GM23338 (cell line): ENCODE data around the gene ANO1. TPM values are rescaled to one million over a fixed set of nuclear protein-coding genes. Genes with fewer than 3 reads are reported as not detected.

Experiments
- ATAC-seq: fragments of 200-7000 bp; cut with Tn5 transposase; 3 replicates; pipeline ENCODE4 v1.9.1; 2020
- DNase-seq: peaks from one replicate; pipeline ENCODE4 v3.0.0-alpha.2; 2015; ENCODE audit warnings: low spot score
- H2AFZ ChIP-seq: fragments of 200-600 bp; sonication (generic); 2 replicates; pipeline ENCODE4 v1.8.0; 2016; ENCODE audit warnings: antibody characterized with exemption, mild to moderate bottlenecking, moderate library complexity
- H3F3A ChIP-seq: fragments of 200-600 bp; sonication (generic); replicated peaks from 2 replicates; pipeline ENCODE4 v1.8.0; 2017; ENCODE audit warnings: antibody characterized with exemption, mixed run types, low read depth
- H3K27ac ChIP-seq: fragments of 200-600 bp; sonication (generic); 2 replicates; pipeline ENCODE4 v1.6.1; 2016; ENCODE audit warnings: low read depth
- H3K27me3 ChIP-seq: fragments of 200-600 bp; sonication (generic); 2 replicates; pipeline ENCODE4 v1.8.0; 2016; ENCODE audit warnings: mild to moderate bottlenecking, mixed run types, moderate library complexity; ENCODE audit not compliant: insufficient read depth
- H3K36me3 ChIP-seq: fragments of 200-600 bp; sonication (generic); 2 replicates; pipeline ENCODE4 v1.8.0; 2016; ENCODE audit warnings: mild to moderate bottlenecking; ENCODE audit not compliant: insufficient read depth
- H3K4me1 ChIP-seq: fragments of 200-600 bp; sonication (generic); 2 replicates; pipeline ENCODE4 v1.8.0; 2016; ENCODE audit warnings: mild to moderate bottlenecking, moderate library complexity; ENCODE audit not compliant: insufficient read depth
- H3K4me2 ChIP-seq: fragments of 200-600 bp; sonication (generic); 2 replicates; pipeline ENCODE4 v1.7.1; 2017; ENCODE audit warnings: mixed run types
- H3K4me3 ChIP-seq: fragments of 200-600 bp; sonication (generic); 2 replicates; pipeline ENCODE4 v1.6.1; 2016; ENCODE audit warnings: mixed run types
- H3K79me2 ChIP-seq: fragments of 200-600 bp; sonication (generic); replicated peaks from 2 replicates; pipeline ENCODE4 v1.8.0; 2017; ENCODE audit warnings: mild to moderate bottlenecking; ENCODE audit not compliant: insufficient read depth
- H3K9me2 ChIP-seq: fragments of 200-600 bp; sonication (generic); 2 replicates; pipeline ENCODE4 v1.8.0; 2017; ENCODE audit not compliant: insufficient read depth
- H4K20me1 ChIP-seq: fragments of 200-600 bp; sonication (generic); replicated peaks from 2 replicates; pipeline ENCODE4 v1.8.0; 2017; ENCODE audit warnings: mild to moderate bottlenecking; ENCODE audit not compliant: insufficient read depth
- H3K27ac Mint-ChIP-seq: 2 replicates; pipeline ENCODE4 v1.8.0; 2020; ENCODE audit warnings: inconsistent platforms, mild to moderate bottlenecking, moderate library complexity, mixed read lengths
- H3K27me3 Mint-ChIP-seq: 3 replicates; pipeline ENCODE4 v1.8.0; 2022; ENCODE audit warnings: low read depth, mild to moderate bottlenecking, moderate library complexity, mixed read lengths, inconsistent platforms; ENCODE audit not compliant: insufficient read depth, poor library complexity
- H3K36me3 Mint-ChIP-seq: 3 replicates; pipeline ENCODE4 v1.8.0; 2021; ENCODE audit warnings: low read depth, mild to moderate bottlenecking, inconsistent platforms, moderate library complexity, mixed read lengths
- H3K4me1 Mint-ChIP-seq: 3 replicates; pipeline ENCODE4 v1.8.0; 2020; ENCODE audit warnings: mild to moderate bottlenecking, inconsistent platforms, mixed read lengths
- H3K4me3 Mint-ChIP-seq: 3 replicates; pipeline ENCODE4 v1.8.0; 2021; ENCODE audit warnings: moderate library complexity, mild to moderate bottlenecking, inconsistent platforms, mixed read lengths
- H3K9me3 Mint-ChIP-seq: 3 replicates; pipeline ENCODE4 v1.8.0; 2020; ENCODE audit warnings: moderate library complexity, mild to moderate bottlenecking, inconsistent platforms, mixed read lengths
- CREB1 ChIP-seq: fragments of 250-450 bp; sonication (Bioruptor Pico); IDR thresholded peaks from 2 replicates; pipeline ENCODE4 v1.5.0; 2020; ENCODE audit warnings: low read depth, mild to moderate bottlenecking, moderate library complexity
- EZH2 ChIP-seq: fragments of 200-600 bp; sonication (generic); IDR thresholded peaks from one replicate; pipeline ENCODE4 v1.8.0; 2017; ENCODE audit warnings: antibody characterized with exemption, mild to moderate bottlenecking, low read depth; ENCODE audit not compliant: unreplicated experiment
- EZH2phosphoT487 ChIP-seq: fragments of 200-600 bp; sonication (generic); IDR thresholded peaks from one replicate; pipeline ENCODE4 v1.8.1; 2018; ENCODE audit warnings: antibody characterized with exemption; ENCODE audit not compliant: unreplicated experiment
- JUNB ChIP-seq: IDR thresholded peaks from one replicate; pipeline ENCODE4 v1.6.1; 2016; ENCODE audit warnings: antibody characterized with exemption; ENCODE audit not compliant: unreplicated experiment
- NANOG ChIP-seq: IDR thresholded peaks from 2 replicates; pipeline ENCODE4 v1.6.1; 2016; ENCODE audit warnings: antibody characterized with exemption, borderline replicate concordance
- POLR2AphosphoS5 ChIP-seq: IDR thresholded peaks from 2 replicates; pipeline ENCODE4 v1.6.1; 2016; ENCODE audit warnings: antibody characterized with exemption, low read depth
- ZNF114 ChIP-seq: fragments of 250-450 bp; sonication (Bioruptor Pico); IDR thresholded peaks from 2 replicates; pipeline ENCODE4 v1.5.0; 2020; ENCODE audit warnings: mild to moderate bottlenecking, moderate library complexity
- ZNF331 ChIP-seq: fragments of 250-450 bp; sonication (Bioruptor Pico); IDR thresholded peaks from 2 replicates; pipeline ENCODE4 v1.5.0; 2020; ENCODE audit warnings: low read depth, mild to moderate bottlenecking, moderate library complexity
- polyA plus RNA-seq: library from polyadenylated mRNA; unstranded; fragments of >200 nt; fragmentation: Nextera tagmentation; extraction: Ambion mirVana; gene quantifications from 2 replicates; pipeline ENCODE4 v1.2.1, GENCODE V29; 2016
- total RNA-seq: library from RNA; depleted of rRNA; stranded (reverse); fragments of >200 nt; shearing (Covaris generic); gene quantifications from 2 replicates; pipeline ENCODE4 v1.2.3, GENCODE V29; 2014
- TF ChIP-seq, protein P1 (sequence below): IDR thresholded peaks from one replicate; pipeline ENCODE4 v1.6.1; 2018; ENCODE audit warnings: antibody characterized with exemption; ENCODE audit not compliant: unreplicated experiment
- TF ChIP-seq, protein P2 (sequence below), 2 experiments: fragments of 200-600 bp in 1 of 2; sonication (generic) in 1 of 2; conservative IDR thresholded peaks; 2 replicates each; pipeline versions ENCODE4 v1.5.1 to v1.6.1; 2016 to 2017; ENCODE audit warnings: antibody characterized with exemption in 2 of 2, low read depth in 2 of 2, mild to moderate bottlenecking in 2 of 2, moderate library complexity in 1 of 2

The ANO1 gene
- total and polyA plus RNA-seq, 2 experiments from 2014 or later: 1.4 to 3.4 TPM

DNA sequence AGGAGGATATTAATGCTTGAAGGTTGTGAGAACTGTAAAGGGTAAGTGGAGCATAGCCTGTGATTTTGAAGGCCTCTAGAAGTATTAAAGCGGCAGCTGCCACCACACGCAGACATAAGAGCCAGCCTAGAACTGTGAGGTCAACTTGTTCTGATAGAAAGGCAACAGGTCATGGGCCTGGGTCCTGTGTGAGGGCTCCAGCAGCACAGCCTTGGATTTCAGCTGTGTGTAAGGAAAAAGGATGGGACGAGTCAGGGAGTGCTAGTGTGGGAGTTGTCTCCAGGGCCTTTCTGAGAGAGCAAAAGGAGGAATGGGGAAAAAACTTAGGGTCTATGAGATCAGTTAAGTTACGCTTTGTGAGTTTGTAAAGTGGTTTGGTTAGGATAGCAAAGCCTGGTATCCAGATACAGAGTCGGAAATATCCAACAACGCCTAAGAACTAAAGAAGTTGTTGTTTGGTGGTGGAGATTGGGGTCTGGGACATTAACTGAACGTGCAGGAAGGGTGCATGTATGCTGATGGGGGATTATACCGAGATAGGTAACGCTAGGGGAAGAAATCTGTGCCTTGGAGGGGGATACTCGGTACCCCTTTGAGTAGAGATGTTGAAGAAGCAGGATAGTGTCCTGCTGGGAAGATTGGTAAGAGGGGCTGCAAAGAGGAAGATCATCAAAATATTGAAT lies 17.4 kb upstream of the ANO1 start (continued):
- no peak for TF ChIP-seq ZNF114 (CRISPR knock-in tag)
- TF ChIP-seq ZNF331 (CRISPR knock-in tag): no peak
- no peak for TF ChIP-seq CREB1 (CRISPR knock-in tag)
- TF ChIP-seq, protein P1, sequence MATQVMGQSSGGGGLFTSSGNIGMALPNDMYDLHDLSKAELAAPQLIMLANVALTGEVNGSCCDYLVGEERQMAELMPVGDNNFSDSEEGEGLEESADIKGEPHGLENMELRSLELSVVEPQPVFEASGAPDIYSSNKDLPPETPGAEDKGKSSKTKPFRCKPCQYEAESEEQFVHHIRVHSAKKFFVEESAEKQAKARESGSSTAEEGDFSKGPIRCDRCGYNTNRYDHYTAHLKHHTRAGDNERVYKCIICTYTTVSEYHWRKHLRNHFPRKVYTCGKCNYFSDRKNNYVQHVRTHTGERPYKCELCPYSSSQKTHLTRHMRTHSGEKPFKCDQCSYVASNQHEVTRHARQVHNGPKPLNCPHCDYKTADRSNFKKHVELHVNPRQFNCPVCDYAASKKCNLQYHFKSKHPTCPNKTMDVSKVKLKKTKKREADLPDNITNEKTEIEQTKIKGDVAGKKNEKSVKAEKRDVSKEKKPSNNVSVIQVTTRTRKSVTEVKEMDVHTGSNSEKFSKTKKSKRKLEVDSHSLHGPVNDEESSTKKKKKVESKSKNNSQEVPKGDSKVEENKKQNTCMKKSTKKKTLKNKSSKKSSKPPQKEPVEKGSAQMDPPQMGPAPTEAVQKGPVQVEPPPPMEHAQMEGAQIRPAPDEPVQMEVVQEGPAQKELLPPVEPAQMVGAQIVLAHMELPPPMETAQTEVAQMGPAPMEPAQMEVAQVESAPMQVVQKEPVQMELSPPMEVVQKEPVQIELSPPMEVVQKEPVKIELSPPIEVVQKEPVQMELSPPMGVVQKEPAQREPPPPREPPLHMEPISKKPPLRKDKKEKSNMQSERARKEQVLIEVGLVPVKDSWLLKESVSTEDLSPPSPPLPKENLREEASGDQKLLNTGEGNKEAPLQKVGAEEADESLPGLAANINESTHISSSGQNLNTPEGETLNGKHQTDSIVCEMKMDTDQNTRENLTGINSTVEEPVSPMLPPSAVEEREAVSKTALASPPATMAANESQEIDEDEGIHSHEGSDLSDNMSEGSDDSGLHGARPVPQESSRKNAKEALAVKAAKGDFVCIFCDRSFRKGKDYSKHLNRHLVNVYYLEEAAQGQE: no peak
- TF ChIP-seq JUNB: no peak
- no peak for TF ChIP-seq NANOG
- TF ChIP-seq POLR2AphosphoS5: no peak
- no peak for TF ChIP-seq EZH2

DNA sequence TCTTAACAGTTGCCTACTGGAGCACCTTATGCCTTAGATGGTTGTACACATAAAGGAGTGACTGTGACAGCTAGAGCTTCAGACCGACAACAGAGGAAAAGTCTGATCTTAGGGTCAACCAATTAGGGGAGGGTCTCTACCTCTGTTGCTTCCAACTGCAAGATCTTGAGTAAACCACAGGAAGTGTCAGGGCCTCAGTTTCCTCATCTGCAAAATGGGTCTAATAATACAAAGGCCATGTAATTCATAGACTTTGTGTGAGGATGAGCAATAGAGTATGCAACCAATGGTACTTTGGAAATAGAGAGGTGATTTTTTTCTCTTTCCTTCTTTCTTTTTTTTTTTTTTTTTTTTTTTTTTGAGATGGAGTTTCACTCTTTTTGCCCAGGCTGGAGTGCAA lies 16.4 kb upstream of the ANO1 start:
- H3K79me2 ChIP-seq: no peaks in the 10 kb centered on the region
- H3K4me2 ChIP-seq: no peak overlapping the region

More for the DNA sequence above, 16.4 kb upstream of the ANO1 start:
- no peak overlapping the region for H3K27ac ChIP-seq
- Mint-ChIP-seq H3K9me3 (no peaks in the 10 kb centered on the region; the same call in 2 of the 3 replicates), H3K36me3 (no peaks in the 10 kb centered on the region), H3K4me3 (no peak overlapping the region), H3K4me1 (peaks cover 12% of the 10 kb centered on the region), H3K27ac (no peak overlapping the region), H3K27me3 (peaks cover 5% of the 10 kb centered on the region)
- H3F3A ChIP-seq: no peaks in the 10 kb centered on the region
- H3K27me3 ChIP-seq: no peaks in the 10 kb centered on the region
- TF ChIP-seq NANOG (no peak), ZNF331 (CRISPR knock-in tag) (no peak), CREB1 (CRISPR knock-in tag) (no peak), POLR2AphosphoS5 (no peak), EZH2phosphoT487 (no peak), JUNB (no peak), ZNF114 (CRISPR knock-in tag) (no peak)
- TF ChIP-seq, protein P1: no peak
- TF ChIP-seq, protein P2, sequence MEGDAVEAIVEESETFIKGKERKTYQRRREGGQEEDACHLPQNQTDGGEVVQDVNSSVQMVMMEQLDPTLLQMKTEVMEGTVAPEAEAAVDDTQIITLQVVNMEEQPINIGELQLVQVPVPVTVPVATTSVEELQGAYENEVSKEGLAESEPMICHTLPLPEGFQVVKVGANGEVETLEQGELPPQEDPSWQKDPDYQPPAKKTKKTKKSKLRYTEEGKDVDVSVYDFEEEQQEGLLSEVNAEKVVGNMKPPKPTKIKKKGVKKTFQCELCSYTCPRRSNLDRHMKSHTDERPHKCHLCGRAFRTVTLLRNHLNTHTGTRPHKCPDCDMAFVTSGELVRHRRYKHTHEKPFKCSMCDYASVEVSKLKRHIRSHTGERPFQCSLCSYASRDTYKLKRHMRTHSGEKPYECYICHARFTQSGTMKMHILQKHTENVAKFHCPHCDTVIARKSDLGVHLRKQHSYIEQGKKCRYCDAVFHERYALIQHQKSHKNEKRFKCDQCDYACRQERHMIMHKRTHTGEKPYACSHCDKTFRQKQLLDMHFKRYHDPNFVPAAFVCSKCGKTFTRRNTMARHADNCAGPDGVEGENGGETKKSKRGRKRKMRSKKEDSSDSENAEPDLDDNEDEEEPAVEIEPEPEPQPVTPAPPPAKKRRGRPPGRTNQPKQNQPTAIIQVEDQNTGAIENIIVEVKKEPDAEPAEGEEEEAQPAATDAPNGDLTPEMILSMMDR (conservative IDR thresholded peaks at IDR 0.05; ENCODE audit: low read depth in 2 of 2): no peak
- DNase-seq (no peak), ATAC-seq (no peak)
- no peak overlapping the region for H2AFZ ChIP-seq
- H3K36me3 ChIP-seq: no peaks in the 10 kb centered on the region
- no peaks in the 10 kb centered on the region for H4K20me1 ChIP-seq
- no peaks in the 10 kb centered on the region for H3K4me1 ChIP-seq
- no peak overlapping the region for H3K4me3 ChIP-seq
- no peaks in the 10 kb centered on the region for H3K9me2 ChIP-seq
